ENCODE results near the gene AREG. TPM values are rescaled to one million over a fixed set of nuclear protein-coding genes. Genes with fewer than 3 reads are reported as not detected.

Gene AREG
- total and polyA plus RNA-seq, 9 donors, result 0.48 to 146 (median 6.7) TPM

GRCh38 chr4:74453829-74454742 lies 9.2 kb downstream of the AREG start:
- Histone ChIP-seq H3K27me3 (no peaks in the 10 kb centered on the region), H3K9me3 (no peaks in the 10 kb centered on the region), H3K27ac (no peak overlapping the region), H3K4me1 (ENCODE audit: insufficient read depth) (no peaks in the 10 kb centered on the region), H3K36me3 (no peaks in the 10 kb centered on the region), H3K4me3 (no peak overlapping the region)
- intact Hi-C loops (cut with DNase I), result no loop called here
- no peak for TF ChIP-seq POLR2A (IDR thresholded peaks at IDR 0.05)
- no peak for TF ChIP-seq EP300 (IDR thresholded peaks at IDR 0.05)
- no peak for TF ChIP-seq CTCF (IDR thresholded peaks at IDR 0.05)
- no peak for DNase-seq
- WGBS, 3 donors, result 84 to 91% (median 89%) methylated on average over 6 of the region's 6 CpGs

- 93 to 96% (median 94%) methylated on average over 4 of the region's 4 CpGs for WGBS, 3 donors
- no peaks in the 10 kb centered on the region for H3K27me3 ChIP-seq
- H3K9me3 ChIP-seq, result no peaks in the 10 kb centered on the region
- DNase-seq, result no peak
- no peaks in the 10 kb centered on the region for H3K36me3 ChIP-seq
- TF ChIP-seq CTCF (IDR thresholded peaks at IDR 0.05), result no peak
- no peak for TF ChIP-seq EP300 (IDR thresholded peaks at IDR 0.05)
- H3K4me1 ChIP-seq (ENCODE audit: insufficient read depth), result no peaks in the 10 kb centered on the region
- intact Hi-C loops (cut with DNase I), result no loop called here
- H3K4me3 ChIP-seq, result no peak overlapping the region
- H3K27ac ChIP-seq, result no peak overlapping the region
Measured at GRCh38 chr4:74455361-74456055, 10.6 kb downstream of the AREG start.

GRCh38 chr4:74456056-74456744 lies 11.3 kb downstream of the AREG start:
- WGBS, 3 donors, result 49 to 68% (median 50%) methylated on average over 3 of the region's 3 CpGs

More at GRCh38 chr4:74456056-74456744, 11.3 kb downstream of the AREG start:
- intact Hi-C loops (cut with DNase I), result no loop called here
- H3K4me3 ChIP-seq, result no peak overlapping the region
- no peak for DNase-seq
- TF ChIP-seq EP300 (IDR thresholded peaks at IDR 0.05) (no peak), POLR2A (IDR thresholded peaks at IDR 0.05) (no peak), CTCF (IDR thresholded peaks at IDR 0.05) (no peak)
- H3K27ac ChIP-seq, result no peak overlapping the region
- H3K4me1 ChIP-seq (ENCODE audit: insufficient read depth), result no peaks in the 10 kb centered on the region
- no peaks in the 10 kb centered on the region for H3K27me3 ChIP-seq
- no peaks in the 10 kb centered on the region for H3K36me3 ChIP-seq
- H3K9me3 ChIP-seq, result no peaks in the 10 kb centered on the region
